SK-N-MC (cell line): ENCODE measurements around the gene BUD13.

Experiments used
- EZH2 ChIP-seq: fragments of 200-600 bp; sonication (generic); IDR thresholded peaks from one replicate; pipeline ENCODE4 v1.6.1; 2017; ENCODE audit warnings: antibody characterized with exemption
- POLR2AphosphoS5 ChIP-seq: IDR thresholded peaks from 2 replicates; pipeline ENCODE4 v1.6.1; 2012; ENCODE audit warnings: mild to moderate bottlenecking, low read depth, low read length, borderline replicate concordance

DNA sequence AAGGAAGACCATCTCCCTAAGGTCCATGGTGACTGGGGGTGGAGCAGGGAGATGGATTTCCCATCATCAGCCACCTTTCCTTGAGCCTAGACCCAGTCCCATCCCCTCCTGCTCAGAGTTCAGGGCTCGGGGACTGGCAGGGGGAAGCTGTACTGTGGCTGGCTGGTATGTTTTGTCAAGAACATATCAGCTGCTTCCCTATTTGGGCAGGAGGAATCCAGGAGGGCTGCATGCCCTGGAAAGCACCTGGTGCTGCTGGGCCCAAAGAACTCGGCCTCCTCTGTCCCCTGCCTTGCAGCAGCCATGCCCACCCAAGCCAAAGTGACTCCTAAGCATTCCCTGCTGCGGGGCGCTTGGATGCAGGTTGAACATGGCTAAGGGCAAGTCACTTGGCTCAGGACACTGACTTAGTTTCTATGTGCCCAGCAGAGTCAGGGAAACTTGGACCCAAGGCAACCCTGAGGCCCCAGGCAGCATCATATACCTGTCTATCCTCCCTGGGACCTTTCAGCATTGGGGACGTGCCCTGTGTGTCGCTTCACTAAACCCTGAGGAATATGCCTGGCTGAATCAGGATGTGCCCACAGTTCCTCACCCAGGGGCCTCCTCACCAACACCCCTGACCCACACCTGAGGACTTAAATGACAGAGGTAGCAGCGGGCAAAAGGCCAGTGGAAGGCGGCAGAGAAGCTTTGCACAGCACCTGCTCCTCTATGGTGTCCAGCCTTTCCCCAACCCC lies 43.1 kb downstream of the BUD13 start:
- TF ChIP-seq EZH2: no peak
- TF ChIP-seq POLR2AphosphoS5: no peak
